Right ventricle myocardium superior (tissue), 1 donor: ENCODE measurements around the gene C2orf68. TPM values are rescaled to one million over a fixed set of nuclear protein-coding genes. Genes with fewer than 3 reads are reported as not detected.
A peak's percentile ranks its signal among the peaks of the same experiment; 100 is the strongest.
"Not testable (repeated sequence)": the region's sequence is repeated elsewhere in the genome, so short reads cannot be mapped to it uniquely, and the experiment has no call there.

ENCODE experiments used
- ATAC-seq: fragments of 200-7000 bp; cut with Tn5 transposase; one replicate; pipeline ENCODE4 v1.9.1; 2020; ENCODE audit warnings: mild to moderate bottlenecking; ENCODE audit not compliant: poor library complexity
- DNase-seq: peaks from one replicate; pipeline ENCODE4 v3.0.0-alpha.2; 2020
- intact Hi-C: fragments of 100-400 bp; cut with DNase I; formaldehyde crosslinking; loops from one replicate; pipeline ENCODE4 v1.11.2; 2022
- total RNA-seq: library from RNA; stranded (reverse); fragmentation: NEBNext Ultra II Directional; extraction: Animal tissue kit (Norgen Biotek cat#: 25700); gene quantifications from one replicate; pipeline ENCODE4 v1.2.1, GENCODE V29; 2021
- donor health status: DM: no; HTN: yes; CAD: no; lungs with severe emphysema.

C2orf68 gene
- total RNA-seq, 1 donor from 2014 or later = 26.5 TPM

DNA sequence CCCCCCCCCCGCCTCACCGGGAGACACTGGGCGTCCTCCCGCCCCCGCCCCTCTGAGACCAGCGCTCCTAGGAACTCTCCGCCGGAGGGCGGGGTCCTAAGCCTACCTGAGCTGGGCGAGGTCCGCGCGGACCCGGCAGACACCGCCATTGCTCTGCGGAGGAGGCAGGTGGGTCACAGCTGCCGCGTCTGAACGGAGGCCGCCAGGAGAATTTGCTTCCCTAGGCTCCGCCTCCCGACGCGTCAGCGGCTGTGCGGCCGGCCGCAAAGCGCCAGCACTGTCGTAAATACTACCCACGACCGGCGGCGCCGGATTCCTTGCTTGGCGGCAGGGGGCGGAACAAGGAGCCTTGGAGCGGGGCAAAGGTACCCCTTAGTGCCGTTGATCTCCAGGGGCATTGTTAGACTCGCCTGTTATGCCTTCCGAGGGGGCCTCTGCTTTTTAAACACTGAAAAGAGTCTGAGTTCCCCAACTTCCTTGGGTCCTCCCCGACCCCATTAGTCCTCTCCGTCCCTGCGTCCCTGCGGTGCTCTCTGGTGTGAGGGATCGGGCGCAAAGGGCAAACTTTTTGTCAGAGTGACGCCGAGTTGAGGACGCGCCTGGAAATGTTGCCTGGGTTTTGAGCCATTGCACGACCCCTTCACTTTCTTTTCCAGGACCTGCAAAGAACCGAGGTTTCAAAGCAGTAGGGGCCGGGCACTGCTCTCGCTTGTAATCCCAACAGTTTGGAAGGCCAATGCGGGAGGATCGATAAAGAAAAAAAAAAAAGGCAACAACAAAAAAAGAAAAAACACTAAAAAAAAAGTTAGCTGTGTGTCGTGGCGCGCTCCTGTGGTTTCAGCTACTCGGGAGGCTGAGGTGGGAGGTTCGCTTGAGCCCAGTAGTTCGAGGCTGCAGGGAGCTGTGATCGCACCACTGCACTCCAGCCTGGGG, 50.3 kb downstream of the C2orf68 start, which contains the start of gene GGCX:
Gene GGCX, minus strand, starts transcription at position 214 of the 933 bp plus-strand sequence. Its CDS starts 65 bp downstream, at position 149.
- DNase-seq (peak; percentile 98), ATAC-seq (peak; percentile 96)
- intact Hi-C loops = loop anchor here (2.0 kb wide), 1 partner anchor 41 kb away; the partner anchor contains the start of gene TMEM150A

GRCh38 chr2:85560812-85561279, 51.0 kb downstream of the C2orf68 start:
- intact Hi-C loops = loop anchor here (2.0 kb wide), 1 partner anchor 42 kb away; the partner anchor contains the start of gene TMEM150A
- DNase-seq (no peak), ATAC-seq (no peak)

DNA sequence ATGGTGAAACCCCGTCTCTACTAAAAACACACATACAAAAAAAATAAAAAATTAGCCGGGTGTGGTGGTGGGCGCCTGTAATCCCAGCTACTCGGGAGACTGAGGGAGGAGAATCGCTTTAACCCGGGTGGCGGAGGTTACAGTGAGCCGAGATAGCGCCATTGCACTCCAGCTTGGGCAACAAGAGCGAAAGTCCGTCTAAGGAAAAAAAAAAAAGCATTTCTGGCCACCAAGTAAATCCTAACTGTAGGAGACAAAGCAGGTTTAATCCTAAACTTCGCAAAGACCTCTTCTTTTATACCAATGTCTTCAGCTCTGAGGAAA, 51.5 kb downstream of the C2orf68 start:
- ATAC-seq, DNase-seq: not testable (repeated sequence)
- intact Hi-C loops = loop anchor here (2.0 kb wide), 1 partner anchor 42 kb away; the partner anchor contains the start of gene TMEM150A

DNA sequence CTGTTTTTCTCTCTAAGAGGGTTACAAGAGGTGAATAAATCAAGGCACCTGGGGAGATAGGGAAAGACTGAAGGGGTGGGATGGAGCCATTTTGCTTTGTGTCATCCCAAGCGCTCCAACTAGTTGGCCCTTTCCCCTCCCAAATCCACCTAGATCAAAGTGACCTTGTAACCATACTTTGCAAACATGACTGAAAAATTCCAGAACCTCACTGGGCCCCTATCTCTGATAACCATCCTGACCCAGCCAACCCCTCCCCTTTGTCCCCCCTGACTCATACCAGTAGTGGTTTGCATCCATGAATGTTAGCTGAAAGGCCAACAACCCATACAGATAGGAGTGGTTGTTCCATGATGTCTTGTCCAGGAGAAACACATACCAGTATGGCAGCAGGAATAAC, 53.7 kb downstream of the C2orf68 start:
- intact Hi-C loops = no loop called here
- ATAC-seq = no peak
- DNase-seq = no peak

GRCh38 chr2:85557130-85557529, 54.7 kb downstream of the C2orf68 start:
- DNase-seq (no peak), ATAC-seq (no peak)
- intact Hi-C loops = no loop called here

Other genes with a start within 250 kb of the C2orf68 start
- gene CAPG, start 201.7 kb downstream of the C2orf68 start, total RNA-seq = 3.4 TPM
- gene SH2D6, start 193.4 kb downstream of the C2orf68 start, total RNA-seq = 0.24 TPM
- gene MAT2A, start 72.9 kb downstream of the C2orf68 start, total RNA-seq = 116 TPM
- gene GGCX, start 50.6 kb downstream of the C2orf68 start, total RNA-seq = 25.1 TPM
- gene VAMP8, start 34.5 kb downstream of the C2orf68 start, total RNA-seq = 16.9 TPM
- 56.3 TPM for gene VAMP5, start 27.6 kb downstream of the C2orf68 start, total RNA-seq
- 74.5 TPM for gene RNF181, start 16.3 kb downstream of the C2orf68 start, total RNA-seq
- gene TMEM150A, start 9.4 kb downstream of the C2orf68 start, total RNA-seq = 9.5 TPM
- 27.3 TPM for gene USP39, start 4.1 kb upstream of the C2orf68 start, total RNA-seq
- gene SFTPB, start 56.1 kb upstream of the C2orf68 start, total RNA-seq = 0.46 TPM
- 1.7 TPM for gene GNLY, start 82.3 kb upstream of the C2orf68 start, total RNA-seq
- gene ATOH8, start 141.9 kb upstream of the C2orf68 start, total RNA-seq = 25.8 TPM